NB4 (cell line): ENCODE results near the gene CHAT.

Experiments used
- POLR2A ChIP-seq: IDR thresholded peaks from 2 replicates; pipeline ENCODE4 v1.6.1; 2011; ENCODE audit warnings: mild to moderate bottlenecking; ENCODE audit not compliant: insufficient read length; ENCODE audit errors: extremely low read depth
- TF ChIP-seq, protein P1 (sequence below): IDR thresholded peaks from one replicate; pipeline ENCODE4 v1.5.1; 2012; ENCODE audit warnings: low read depth, low read length
- TF ChIP-seq, protein P2 (sequence below): IDR thresholded peaks from 2 replicates; pipeline ENCODE4 v1.6.1; 2011; ENCODE audit warnings: low read depth, low read length

DNA sequence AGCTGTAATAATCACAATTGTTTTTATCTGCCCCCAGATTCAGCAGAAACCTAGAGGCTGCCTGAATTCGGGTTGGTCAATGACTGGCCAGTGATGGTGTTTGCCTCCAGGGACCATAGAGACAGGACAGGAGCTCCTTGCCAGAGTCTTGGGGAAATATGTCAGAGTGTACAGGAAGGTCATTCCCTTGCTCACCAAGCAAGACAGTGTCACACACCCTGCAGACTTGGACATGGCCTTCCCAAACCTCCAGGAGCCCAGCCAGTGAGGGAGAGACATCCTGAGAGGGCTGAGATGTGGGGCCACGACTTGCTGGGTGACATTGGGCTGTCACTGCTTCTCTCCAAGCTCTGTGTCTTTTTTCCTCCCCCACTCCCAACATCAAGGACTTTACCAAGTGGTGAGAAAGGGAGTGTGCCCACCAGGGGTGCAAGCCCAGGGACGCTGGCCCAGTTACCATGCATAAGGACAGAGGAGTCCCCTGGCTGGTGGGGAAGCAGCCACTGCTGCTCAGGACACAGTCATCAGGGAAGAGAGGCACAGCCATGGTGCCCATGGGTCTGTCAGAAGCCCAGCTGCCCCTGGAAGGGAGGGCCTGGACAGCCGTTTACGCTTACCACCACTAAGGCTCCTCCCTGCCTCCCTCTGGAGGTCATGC lies 40.3 kb downstream of the CHAT start:
- TF ChIP-seq, protein P1, sequence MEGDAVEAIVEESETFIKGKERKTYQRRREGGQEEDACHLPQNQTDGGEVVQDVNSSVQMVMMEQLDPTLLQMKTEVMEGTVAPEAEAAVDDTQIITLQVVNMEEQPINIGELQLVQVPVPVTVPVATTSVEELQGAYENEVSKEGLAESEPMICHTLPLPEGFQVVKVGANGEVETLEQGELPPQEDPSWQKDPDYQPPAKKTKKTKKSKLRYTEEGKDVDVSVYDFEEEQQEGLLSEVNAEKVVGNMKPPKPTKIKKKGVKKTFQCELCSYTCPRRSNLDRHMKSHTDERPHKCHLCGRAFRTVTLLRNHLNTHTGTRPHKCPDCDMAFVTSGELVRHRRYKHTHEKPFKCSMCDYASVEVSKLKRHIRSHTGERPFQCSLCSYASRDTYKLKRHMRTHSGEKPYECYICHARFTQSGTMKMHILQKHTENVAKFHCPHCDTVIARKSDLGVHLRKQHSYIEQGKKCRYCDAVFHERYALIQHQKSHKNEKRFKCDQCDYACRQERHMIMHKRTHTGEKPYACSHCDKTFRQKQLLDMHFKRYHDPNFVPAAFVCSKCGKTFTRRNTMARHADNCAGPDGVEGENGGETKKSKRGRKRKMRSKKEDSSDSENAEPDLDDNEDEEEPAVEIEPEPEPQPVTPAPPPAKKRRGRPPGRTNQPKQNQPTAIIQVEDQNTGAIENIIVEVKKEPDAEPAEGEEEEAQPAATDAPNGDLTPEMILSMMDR: no peak
- no peak for TF ChIP-seq POLR2A
- TF ChIP-seq, protein P2, sequence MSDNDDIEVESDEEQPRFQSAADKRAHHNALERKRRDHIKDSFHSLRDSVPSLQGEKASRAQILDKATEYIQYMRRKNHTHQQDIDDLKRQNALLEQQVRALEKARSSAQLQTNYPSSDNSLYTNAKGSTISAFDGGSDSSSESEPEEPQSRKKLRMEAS: no peak
